Rectal smooth muscle tissue (tissue), 1 donor: ENCODE measurements around the gene GABRB3.
"Not testable (repeated sequence)": the region's sequence is repeated elsewhere in the genome, so short reads cannot be mapped to it uniquely, and the experiment has no call there.

ENCODE experiments used
- H3K27ac ChIP-seq: one replicate; pipeline ENCODE4 v1.7.0; 2013; ENCODE audit warnings: low read depth, low read length, inconsistent platforms
- H3K27me3 ChIP-seq: one replicate; pipeline ENCODE4 v1.7.0; 2013; ENCODE audit warnings: low read length; ENCODE audit not compliant: control insufficient read depth, insufficient read depth
- H3K36me3 ChIP-seq: one replicate; pipeline ENCODE4 v1.7.0; 2013; ENCODE audit warnings: low read length; ENCODE audit not compliant: control insufficient read depth, insufficient read depth
- H3K4me1 ChIP-seq: one replicate; pipeline ENCODE4 v1.7.0; 2013; ENCODE audit warnings: low read length; ENCODE audit not compliant: control insufficient read depth, insufficient read depth
- H3K4me3 ChIP-seq: one replicate; pipeline ENCODE4 v1.7.0; 2013; ENCODE audit warnings: low read length
- H3K9ac ChIP-seq: one replicate; pipeline ENCODE4 v1.7.0; 2013; ENCODE audit warnings: low read length

Gene GABRB3

DNA sequence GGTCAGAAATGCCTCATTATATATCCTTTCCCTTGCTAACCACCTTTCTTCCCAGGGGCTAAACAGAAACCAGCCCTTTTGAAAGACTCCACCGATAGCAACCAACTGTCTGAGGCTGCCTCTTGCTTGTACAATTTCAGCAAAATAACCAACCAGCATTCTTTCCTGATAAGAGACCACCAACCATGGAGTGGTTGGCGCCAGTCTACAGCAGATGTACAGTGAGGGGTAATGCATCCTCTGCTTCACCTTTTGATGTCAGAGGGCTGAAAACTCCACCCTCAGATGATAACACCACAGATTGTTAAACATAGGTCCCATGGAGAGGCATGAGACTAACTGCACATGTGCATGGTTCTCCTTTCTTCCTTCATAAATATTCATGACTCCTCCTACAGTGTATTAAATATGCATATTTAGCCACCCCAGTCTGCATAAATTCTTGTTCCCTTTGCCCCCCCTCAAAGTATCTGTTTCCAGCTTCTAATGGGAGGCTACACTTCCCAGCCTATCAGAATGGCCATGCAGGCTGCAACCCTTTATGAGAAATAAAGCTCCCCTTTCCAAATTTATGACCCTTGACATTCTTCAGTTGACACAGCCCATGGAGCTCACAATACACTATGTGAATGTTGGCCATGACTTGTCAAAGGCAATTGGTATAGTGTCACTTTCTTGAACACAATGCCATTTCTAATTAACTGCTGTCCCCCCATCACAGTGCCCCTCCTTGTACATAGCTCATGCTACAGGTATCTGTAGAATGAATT lies 48.3 kb downstream of the GABRB3 start:
- no peak overlapping the region for H3K9ac ChIP-seq
- H3K36me3 ChIP-seq = no peaks in the 10 kb centered on the region
- no peaks in the 10 kb centered on the region for H3K27me3 ChIP-seq
- H3K4me3 ChIP-seq = no peak overlapping the region
- no peak overlapping the region for H3K27ac ChIP-seq
- no peaks in the 10 kb centered on the region for H3K4me1 ChIP-seq

DNA sequence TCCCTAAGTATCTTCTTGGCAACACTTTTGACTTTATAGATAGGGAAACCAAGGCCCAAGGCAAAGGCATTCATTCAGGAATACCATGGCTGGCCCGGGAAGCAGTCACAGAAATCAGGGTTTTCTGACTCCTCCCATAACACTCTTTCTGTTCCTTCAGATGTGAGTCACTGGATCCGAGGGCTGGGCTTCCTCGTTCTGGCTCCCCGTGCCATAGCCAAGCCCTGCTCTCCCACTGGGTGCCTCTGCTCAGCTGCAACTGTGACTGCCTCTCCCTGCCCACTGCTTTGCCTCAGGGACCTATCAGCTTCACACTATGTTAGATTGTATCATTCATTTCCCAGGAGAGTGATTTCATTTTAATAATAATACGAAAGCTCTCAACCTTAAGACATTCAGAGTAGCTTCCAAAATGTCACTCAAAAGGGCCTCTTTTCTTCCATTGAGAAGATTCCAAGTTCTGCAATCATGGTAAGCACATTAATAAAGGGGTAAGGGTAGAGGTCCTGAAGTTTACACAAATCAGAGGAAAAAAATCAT lies 50.2 kb downstream of the GABRB3 start:
- H3K27ac ChIP-seq = no peak overlapping the region
- H3K4me3 ChIP-seq = no peak overlapping the region
- H3K27me3 ChIP-seq = no peaks in the 10 kb centered on the region
- H3K36me3 ChIP-seq = no peaks in the 10 kb centered on the region
- H3K9ac ChIP-seq = no peak overlapping the region
- H3K4me1 ChIP-seq = no peaks in the 10 kb centered on the region

DNA sequence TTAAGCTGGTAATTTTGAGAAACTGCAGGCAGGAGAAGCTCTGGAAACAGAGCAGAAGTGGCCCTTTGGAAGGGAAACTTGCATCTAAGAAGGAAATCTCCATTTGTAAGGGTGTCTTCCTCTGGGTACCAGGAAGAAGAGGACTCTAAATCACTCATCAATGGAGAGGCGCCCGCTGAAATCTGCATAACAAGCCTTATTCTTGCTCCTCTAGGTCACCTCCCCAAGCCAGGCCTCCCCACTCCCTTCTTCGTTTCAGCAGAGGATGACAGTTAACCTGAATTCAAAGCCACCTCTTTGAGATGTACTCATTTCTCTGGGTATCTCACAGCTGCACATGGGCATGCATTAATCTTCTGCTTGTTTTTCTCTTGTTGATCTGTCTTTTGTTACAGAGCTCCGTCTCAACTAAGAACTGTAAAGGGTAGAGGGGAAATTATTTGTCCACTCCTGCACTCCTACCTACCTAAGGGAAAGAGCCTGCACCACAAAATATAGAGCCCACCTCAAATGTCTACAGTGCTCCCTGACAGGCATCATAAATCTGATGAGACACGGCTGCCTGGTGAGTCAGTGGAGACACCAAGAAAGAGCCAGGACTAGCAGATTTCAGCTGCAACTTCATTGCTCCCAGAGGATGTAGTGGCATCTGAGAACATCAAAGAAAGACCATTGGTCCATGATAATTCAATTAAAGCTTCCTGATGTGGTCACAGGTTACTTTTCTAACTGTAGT lies 51.5 kb downstream of the GABRB3 start:
- Histone ChIP-seq H3K36me3 (no peaks in the 10 kb centered on the region), H3K4me1 (no peaks in the 10 kb centered on the region), H3K4me3 (no peak overlapping the region), H3K27ac (no peak overlapping the region), H3K9ac (no peak overlapping the region), H3K27me3 (no peaks in the 10 kb centered on the region)

DNA sequence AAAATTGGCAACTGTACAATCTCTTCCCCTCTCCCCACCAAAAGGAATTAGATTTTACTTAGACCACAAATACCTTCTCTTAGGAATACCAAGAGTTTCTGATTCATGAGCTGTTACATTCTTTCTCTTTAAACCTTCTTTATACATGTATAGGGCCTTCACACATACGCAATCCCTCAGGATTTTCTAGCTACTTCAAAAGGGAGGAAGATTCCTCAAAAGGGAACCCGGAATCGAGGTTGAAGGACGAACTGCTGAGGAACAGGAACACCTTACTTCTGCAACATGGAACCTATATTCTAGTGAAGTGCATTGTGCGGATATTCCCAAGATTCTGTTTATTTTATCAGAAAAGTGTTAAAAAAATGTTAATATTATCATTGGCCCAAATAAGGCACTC lies 52.3 kb downstream of the GABRB3 start:
- H3K4me3 ChIP-seq = no peak overlapping the region
- H3K9ac ChIP-seq = no peak overlapping the region
- no peaks in the 10 kb centered on the region for H3K27me3 ChIP-seq
- H3K36me3 ChIP-seq = no peaks in the 10 kb centered on the region
- H3K4me1 ChIP-seq = no peaks in the 10 kb centered on the region
- no peak overlapping the region for H3K27ac ChIP-seq

DNA sequence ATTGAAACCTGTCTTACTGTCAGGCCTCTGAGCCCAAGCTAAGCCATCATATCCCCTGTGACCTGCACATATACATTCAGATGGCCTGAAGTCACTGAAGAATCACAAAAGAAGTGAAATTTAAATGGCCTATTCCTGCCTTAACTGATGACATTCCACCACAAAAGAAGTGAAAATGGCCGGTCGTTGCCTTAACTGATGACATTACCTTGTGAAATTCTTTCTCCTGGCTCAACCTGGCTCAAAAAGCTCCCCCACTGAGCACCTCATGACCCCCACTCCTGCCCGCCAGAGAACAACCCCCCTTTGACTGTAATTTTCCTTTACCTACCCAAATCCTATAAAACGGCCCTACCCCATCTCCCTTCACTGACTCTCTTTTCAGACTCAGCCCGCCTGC lies 53.0 kb downstream of the GABRB3 start:
- not testable (repeated sequence) for H3K27me3 ChIP-seq, H3K9ac ChIP-seq, H3K27ac ChIP-seq, H3K4me3 ChIP-seq, H3K36me3 ChIP-seq, H3K4me1 ChIP-seq

DNA sequence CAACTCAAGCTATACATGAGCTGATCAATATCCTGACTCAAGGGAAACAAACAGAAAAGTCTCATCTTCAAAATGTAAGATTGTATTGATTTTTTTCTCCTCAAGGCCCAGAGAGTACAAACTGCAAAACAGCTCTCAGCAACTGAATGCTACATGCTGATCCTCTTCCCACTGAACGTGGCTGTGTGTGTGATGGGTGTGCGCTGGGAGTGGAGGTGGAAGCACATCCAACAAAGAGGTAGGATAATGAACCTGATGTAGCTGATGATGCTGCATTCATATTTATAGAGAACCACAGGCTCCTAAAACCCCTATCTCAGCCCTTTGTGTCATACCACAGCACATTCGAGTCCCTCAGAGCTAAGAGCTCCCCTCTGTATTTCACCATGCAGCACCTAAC lies 56.8 kb downstream of the GABRB3 start:
- H3K27me3 ChIP-seq = no peaks in the 10 kb centered on the region
- H3K4me1 ChIP-seq = no peaks in the 10 kb centered on the region
- no peak overlapping the region for H3K9ac ChIP-seq
- no peak overlapping the region for H3K4me3 ChIP-seq
- no peaks in the 10 kb centered on the region for H3K36me3 ChIP-seq
- no peak overlapping the region for H3K27ac ChIP-seq

DNA sequence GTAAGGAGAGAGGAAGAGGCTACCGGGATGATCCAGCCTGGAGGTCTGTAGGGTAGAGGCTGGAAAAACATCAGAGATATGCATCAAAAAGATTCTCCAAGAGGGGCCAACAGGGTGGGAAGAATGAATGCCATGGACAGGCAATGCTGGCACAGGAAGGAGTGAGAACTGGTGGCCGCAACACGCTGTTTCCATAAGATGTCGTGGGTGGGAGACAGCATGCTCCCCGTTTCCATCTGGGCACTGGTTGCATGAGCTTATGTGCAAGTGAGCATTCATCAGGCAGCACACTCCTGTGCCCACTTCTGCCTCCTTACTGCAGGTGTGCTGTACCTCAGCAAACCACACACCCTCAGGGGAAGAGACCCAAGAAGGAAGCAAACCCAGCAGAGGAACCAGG lies 59.4 kb downstream of the GABRB3 start:
- H3K4me3 ChIP-seq = no peak overlapping the region
- no peaks in the 10 kb centered on the region for H3K4me1 ChIP-seq
- no peaks in the 10 kb centered on the region for H3K27me3 ChIP-seq
- no peak overlapping the region for H3K9ac ChIP-seq
- H3K27ac ChIP-seq = no peak overlapping the region
- no peaks in the 10 kb centered on the region for H3K36me3 ChIP-seq

DNA sequence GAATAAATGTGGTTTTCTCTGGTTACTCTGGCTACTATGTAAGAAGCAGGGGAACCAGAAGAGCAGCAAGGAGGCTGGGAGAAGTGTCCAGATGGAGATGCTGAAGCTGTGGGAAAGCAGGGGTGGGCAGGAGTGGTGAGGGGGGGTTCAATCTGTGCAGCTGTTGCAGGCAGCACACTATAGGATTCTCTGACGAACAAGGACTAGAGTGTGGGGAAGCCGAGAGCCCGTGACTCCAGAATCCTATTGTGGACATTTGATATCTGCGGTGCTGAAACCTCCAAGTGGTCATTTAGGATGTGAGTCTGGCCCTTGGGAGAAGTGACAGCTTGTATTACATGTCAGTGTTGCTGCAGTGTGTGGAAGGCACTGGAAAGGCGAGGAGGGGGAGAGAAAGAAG lies 60.5 kb downstream of the GABRB3 start:
- Histone ChIP-seq H3K27ac (no peak overlapping the region), H3K4me1 (no peaks in the 10 kb centered on the region), H3K4me3 (no peak overlapping the region), H3K9ac (no peak overlapping the region), H3K27me3 (no peaks in the 10 kb centered on the region), H3K36me3 (no peaks in the 10 kb centered on the region)

DNA sequence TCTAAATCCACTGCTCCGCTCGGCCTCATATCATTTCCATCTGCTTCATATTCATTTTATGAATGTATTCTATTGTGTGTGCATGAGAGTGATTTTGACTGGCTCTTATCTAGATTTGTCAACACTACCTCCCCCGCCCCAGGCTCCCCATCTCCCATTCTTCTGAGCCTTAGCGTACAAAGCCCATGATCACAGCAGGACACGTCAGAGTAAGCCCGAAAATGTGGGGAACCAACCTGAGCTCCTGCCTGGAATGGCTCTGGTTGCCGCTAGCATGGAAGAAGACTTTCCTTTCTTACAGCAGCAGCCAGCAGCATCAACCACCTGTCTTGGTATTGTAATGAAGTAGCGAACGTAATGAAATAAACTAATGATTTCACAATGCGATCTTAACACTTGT lies 61.4 kb downstream of the GABRB3 start:
- H3K27me3 ChIP-seq = no peaks in the 10 kb centered on the region
- no peak overlapping the region for H3K27ac ChIP-seq
- H3K9ac ChIP-seq = no peak overlapping the region
- H3K36me3 ChIP-seq = no peaks in the 10 kb centered on the region
- H3K4me3 ChIP-seq = no peak overlapping the region
- no peaks in the 10 kb centered on the region for H3K4me1 ChIP-seq

DNA sequence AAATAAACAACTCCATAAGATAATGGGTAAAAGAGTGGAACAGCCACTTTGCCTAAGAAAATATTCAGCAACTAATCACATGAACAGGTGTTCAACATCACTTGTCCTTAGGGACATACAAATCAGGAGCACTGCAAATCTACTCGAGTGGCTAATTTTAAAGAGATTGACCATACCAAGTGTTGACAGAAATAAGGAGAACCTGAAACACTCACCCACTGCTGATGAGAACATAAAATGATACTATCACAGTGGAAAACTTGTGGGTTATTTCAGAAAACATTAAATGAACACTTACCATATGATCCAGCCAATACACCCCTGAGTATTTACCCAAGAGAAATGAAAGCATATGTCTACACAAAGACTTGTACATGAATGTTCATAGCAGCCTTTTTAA lies 70.5 kb downstream of the GABRB3 start:
- Histone ChIP-seq H3K4me3 (no peak overlapping the region), H3K36me3 (no peaks in the 10 kb centered on the region), H3K27ac (no peak overlapping the region), H3K9ac (no peak overlapping the region), H3K4me1 (no peaks in the 10 kb centered on the region), H3K27me3 (no peaks in the 10 kb centered on the region)

DNA sequence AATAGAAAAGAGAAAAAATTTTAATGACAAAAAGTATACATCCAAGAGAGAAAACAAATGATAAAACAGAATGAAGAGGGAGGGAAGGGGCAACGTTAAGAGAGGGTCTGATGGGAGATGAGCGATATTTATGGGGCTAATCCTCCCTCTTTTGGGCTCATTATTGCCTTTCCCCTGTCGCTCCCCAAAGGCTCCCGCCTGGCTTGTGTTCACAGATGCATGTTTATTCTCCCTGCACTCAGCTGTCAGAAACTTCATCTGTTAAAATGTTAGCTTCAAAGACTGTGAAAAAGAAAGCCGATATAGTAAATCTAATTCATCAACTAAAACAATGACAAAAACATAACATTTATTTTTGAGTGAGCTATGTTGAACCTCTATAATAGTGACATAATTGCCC lies 74.3 kb downstream of the GABRB3 start:
- Histone ChIP-seq H3K27me3 (no peaks in the 10 kb centered on the region), H3K4me1 (no peaks in the 10 kb centered on the region), H3K36me3 (no peaks in the 10 kb centered on the region), H3K4me3 (no peak overlapping the region), H3K9ac (no peak overlapping the region), H3K27ac (no peak overlapping the region)

DNA sequence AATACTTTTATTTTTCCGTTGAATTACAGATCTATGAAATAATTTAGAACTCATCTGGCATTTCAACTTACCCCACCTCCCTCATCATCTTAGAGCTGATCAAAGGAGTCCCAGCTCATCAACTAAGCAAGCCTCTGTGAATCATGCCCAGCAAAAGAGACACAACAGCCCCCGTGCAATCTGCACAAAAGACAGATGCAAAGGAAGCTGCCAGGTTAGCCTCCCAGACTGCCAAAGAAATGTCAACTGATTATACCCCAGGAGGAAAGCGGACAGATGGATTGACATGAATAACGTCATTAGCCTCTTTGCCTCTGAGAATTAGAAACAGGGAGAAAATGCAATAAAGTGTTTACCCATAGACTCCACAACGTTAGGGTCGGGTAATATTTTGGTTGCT lies 75.0 kb downstream of the GABRB3 start:
- Histone ChIP-seq H3K36me3 (no peaks in the 10 kb centered on the region), H3K9ac (no peak overlapping the region), H3K27ac (no peak overlapping the region), H3K27me3 (no peaks in the 10 kb centered on the region), H3K4me1 (no peaks in the 10 kb centered on the region), H3K4me3 (no peak overlapping the region)

DNA sequence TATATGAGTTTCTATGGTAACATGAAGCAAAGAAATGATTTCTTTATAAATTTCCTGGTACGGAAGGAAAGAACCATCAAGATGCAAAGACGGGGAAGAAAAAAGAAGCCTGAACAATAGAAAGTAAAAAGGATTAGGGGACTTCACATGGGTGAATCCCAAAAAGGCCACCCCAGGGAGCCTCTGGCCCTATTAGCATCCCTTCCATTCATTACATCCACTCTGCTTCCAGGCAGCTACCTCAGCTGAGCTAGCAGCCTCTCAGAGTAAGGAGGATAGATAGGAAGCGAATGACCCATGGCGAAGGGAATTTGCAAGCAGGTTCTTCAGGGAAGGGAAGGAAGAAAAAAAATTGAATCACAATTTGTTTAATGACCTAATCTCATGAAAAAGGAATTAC lies 81.6 kb downstream of the GABRB3 start:
- Histone ChIP-seq H3K36me3 (no peaks in the 10 kb centered on the region), H3K27ac (no peak overlapping the region), H3K27me3 (no peaks in the 10 kb centered on the region), H3K4me1 (no peaks in the 10 kb centered on the region), H3K4me3 (no peak overlapping the region), H3K9ac (no peak overlapping the region)
